Panc1 (cell line): ENCODE data around the gene IKZF4. TPM values are rescaled to one million over a fixed set of nuclear protein-coding genes. Genes with fewer than 3 reads are reported as not detected.

Source experiments
- ATAC-seq: fragments of 200-7000 bp; cut with Tn5 transposase; 2 replicates; pipeline ENCODE4 v1.9.1; 2020; ENCODE audit warnings: mild to moderate bottlenecking, moderate library complexity
- BruUV-seq: library from RNA; stranded (reverse); fragments of 400-500 nt; replicated peaks from 2 replicates; lab custom pipeline; 2021; lab: Mats Ljungman, UMichigan
- CTCF ChIA-PET: fragments of 300-600 bp; sonication (Branson Sonifier 250); formaldehyde crosslinking; loops from one replicate; lab custom pipeline; 2022; ENCODE audit warnings: antibody characterized with exemption; lab: Charles Lee
- POLR2A ChIA-PET: fragments of 300-600 bp; sonication (Branson Sonifier 250); formaldehyde crosslinking; loops from one replicate; lab custom pipeline; 2022; ENCODE audit warnings: antibody characterized with exemption; lab: Charles Lee
- DNase-seq: peaks from one replicate; pipeline ENCODE4 v3.0.0-alpha.2; 2010; ENCODE audit warnings: low read depth, low spot score
- H3K27ac ChIP-seq: 2 replicates; pipeline ENCODE4 v1.5.1; 2011; ENCODE audit warnings: mild to moderate bottlenecking, low read length, inconsistent platforms
- H3K27me3 ChIP-seq: fragments of 200-500 bp; sonication (Bioruptor generic); 2 replicates; pipeline ENCODE4 v1.6.0; 2014; ENCODE audit warnings: low read length, inconsistent platforms; ENCODE audit not compliant: control insufficient read depth, insufficient read depth
- H3K36me3 ChIP-seq: fragments of 200-500 bp; sonication (Bioruptor generic); 2 replicates; pipeline ENCODE4 v1.5.1; 2014; ENCODE audit warnings: inconsistent platforms, mild to moderate bottlenecking, low read length, moderate library complexity; ENCODE audit not compliant: control insufficient read depth, insufficient read depth
- H3K4me1 ChIP-seq: 2 replicates; pipeline ENCODE4 v1.5.1; 2011; ENCODE audit warnings: inconsistent platforms, mild to moderate bottlenecking, low read length, moderate library complexity; ENCODE audit not compliant: control insufficient read depth, insufficient read depth
- H3K4me3 ChIP-seq, 2 experiments: 2 replicates each; pipeline ENCODE4 v1.5.1; 2011 to 2012; ENCODE audit warnings: low read depth in 2 of 2, low read length in 2 of 2, mild to moderate bottlenecking in 2 of 2, inconsistent platforms in 1 of 2, moderate library complexity in 1 of 2
- H3K9me3 ChIP-seq: fragments of 200-500 bp; sonication (Bioruptor generic); 2 replicates; pipeline ENCODE4 v1.5.1; 2014; ENCODE audit warnings: low read depth, mild to moderate bottlenecking, inconsistent platforms, low read length, moderate library complexity; ENCODE audit not compliant: control insufficient read depth, insufficient read depth
- POLR2AphosphoS5 ChIP-seq: IDR thresholded peaks from 2 replicates; pipeline ENCODE4 v1.6.1; 2012; ENCODE audit warnings: mild to moderate bottlenecking, low read depth, low read length, moderate library complexity
- SIN3A ChIP-seq: IDR thresholded peaks from 2 replicates; pipeline ENCODE4 v1.6.1; 2012; ENCODE audit warnings: low read depth, mild to moderate bottlenecking, low read length, moderate library complexity, borderline replicate concordance; ENCODE audit not compliant: insufficient read depth
- TCF7L2 ChIP-seq: IDR thresholded peaks from 2 replicates; pipeline ENCODE4 v1.6.1; 2011; ENCODE audit warnings: mild to moderate bottlenecking, low read depth, low read length, inconsistent platforms
- in situ Hi-C: cut with HindIII; loops from 2 replicates; pipeline ENCODE4 v1.10.0; 2016; ENCODE audit warnings: low sequenced_read_pairs, low pct_unique_long_range_greater_than_20kb
- intact Hi-C: fragments of 100-400 bp; cut with micrococcal nuclease; formaldehyde crosslinking; loops from one replicate; pipeline ENCODE4 v1.10.0; 2022; ENCODE audit not compliant: unreplicated experiment
- total RNA-seq: library from RNA; stranded (reverse); gene quantifications from one replicate; pipeline ENCODE4 v1.2.1, GENCODE V29; 2021; ENCODE audit not compliant: unreplicated experiment
- TF ChIP-seq, protein P1 (sequence below), 2 experiments: IDR thresholded peaks; 2 replicates each; pipeline ENCODE4 v1.6.1; 2011 to 2012; ENCODE audit warnings: low read depth in 2 of 2, control low read depth in 1 of 2, low read length in 1 of 2, mild to moderate bottlenecking in 1 of 2, moderate library complexity in 1 of 2; ENCODE audit not compliant: insufficient read depth in 1 of 2
- TF ChIP-seq, protein P2 (sequence below): fragments of 450-650 bp; IDR thresholded peaks from 2 replicates; pipeline ENCODE4 v1.5.1; 2017; ENCODE audit warnings: mild to moderate bottlenecking

Gene IKZF4
- total RNA-seq, 1 experiment from 2014 or later = 6.9 TPM

DNA sequence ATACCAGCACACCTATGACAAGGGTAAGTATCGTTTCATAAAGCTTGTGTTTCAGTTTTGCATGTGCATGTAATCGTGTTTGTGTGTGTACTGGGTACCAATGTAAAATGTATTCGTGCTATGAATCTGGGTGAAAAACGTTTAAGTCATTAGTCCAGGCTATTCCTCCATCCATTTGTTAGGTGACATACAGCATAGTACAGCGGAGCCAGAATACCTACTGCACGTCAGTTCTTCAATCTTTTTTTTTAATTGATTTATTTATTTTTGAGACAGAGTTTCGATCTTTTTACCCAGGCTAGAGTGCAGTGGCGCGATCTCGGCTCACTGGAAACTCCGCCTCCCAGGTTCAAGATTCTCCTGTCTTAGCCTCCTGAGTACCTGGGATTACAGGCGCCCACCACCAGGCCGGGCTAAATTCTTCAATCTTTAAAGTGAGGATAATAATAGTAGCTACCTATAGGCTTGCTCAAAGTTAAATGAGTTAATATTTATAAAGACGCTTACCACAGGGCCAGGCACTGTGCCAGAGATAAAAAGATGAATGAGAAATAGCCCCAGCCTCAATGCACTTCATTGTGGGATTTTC, 20.2 kb downstream of the IKZF4 start:
- ATAC-seq (peak; percentile 18; the same call in 1 of the 2 replicates), DNase-seq (no peak)
- Histone ChIP-seq H3K27ac (peak overlapping the region; percentile 89), H3K4me1 (0 out of 2 replicates have a peak, but pooled peaks cover 6% of the 10 kb centered on the region), H3K36me3 (peaks cover 23% of the 10 kb centered on the region), H3K4me3 (peak overlapping the region; percentile 44 to 63), H3K27me3 (no peaks in the 10 kb centered on the region), H3K9me3 (no peaks in the 10 kb centered on the region)
- intact Hi-C loops (loop anchor here (5.0 to 10.0 kb wide), 2 partner anchors 44 to 74 kb away; partner anchors contain the start of genes RPL41, SUOX and ZC3H10), in situ Hi-C loops (no loop called here)
- TSS peak; percentile 85 for BruUV-seq
- TF ChIP-seq TCF7L2 = no peak
- TF ChIP-seq POLR2AphosphoS5 = no peak
- TF ChIP-seq, protein P1, sequence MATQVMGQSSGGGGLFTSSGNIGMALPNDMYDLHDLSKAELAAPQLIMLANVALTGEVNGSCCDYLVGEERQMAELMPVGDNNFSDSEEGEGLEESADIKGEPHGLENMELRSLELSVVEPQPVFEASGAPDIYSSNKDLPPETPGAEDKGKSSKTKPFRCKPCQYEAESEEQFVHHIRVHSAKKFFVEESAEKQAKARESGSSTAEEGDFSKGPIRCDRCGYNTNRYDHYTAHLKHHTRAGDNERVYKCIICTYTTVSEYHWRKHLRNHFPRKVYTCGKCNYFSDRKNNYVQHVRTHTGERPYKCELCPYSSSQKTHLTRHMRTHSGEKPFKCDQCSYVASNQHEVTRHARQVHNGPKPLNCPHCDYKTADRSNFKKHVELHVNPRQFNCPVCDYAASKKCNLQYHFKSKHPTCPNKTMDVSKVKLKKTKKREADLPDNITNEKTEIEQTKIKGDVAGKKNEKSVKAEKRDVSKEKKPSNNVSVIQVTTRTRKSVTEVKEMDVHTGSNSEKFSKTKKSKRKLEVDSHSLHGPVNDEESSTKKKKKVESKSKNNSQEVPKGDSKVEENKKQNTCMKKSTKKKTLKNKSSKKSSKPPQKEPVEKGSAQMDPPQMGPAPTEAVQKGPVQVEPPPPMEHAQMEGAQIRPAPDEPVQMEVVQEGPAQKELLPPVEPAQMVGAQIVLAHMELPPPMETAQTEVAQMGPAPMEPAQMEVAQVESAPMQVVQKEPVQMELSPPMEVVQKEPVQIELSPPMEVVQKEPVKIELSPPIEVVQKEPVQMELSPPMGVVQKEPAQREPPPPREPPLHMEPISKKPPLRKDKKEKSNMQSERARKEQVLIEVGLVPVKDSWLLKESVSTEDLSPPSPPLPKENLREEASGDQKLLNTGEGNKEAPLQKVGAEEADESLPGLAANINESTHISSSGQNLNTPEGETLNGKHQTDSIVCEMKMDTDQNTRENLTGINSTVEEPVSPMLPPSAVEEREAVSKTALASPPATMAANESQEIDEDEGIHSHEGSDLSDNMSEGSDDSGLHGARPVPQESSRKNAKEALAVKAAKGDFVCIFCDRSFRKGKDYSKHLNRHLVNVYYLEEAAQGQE (IDR thresholded peaks at IDR 0.05; ENCODE audit: insufficient read depth in 1 of 2, low read depth in 2 of 2, low read length in 1 of 2) = no peak
- no peak for TF ChIP-seq SIN3A
- TF ChIP-seq, protein P2, sequence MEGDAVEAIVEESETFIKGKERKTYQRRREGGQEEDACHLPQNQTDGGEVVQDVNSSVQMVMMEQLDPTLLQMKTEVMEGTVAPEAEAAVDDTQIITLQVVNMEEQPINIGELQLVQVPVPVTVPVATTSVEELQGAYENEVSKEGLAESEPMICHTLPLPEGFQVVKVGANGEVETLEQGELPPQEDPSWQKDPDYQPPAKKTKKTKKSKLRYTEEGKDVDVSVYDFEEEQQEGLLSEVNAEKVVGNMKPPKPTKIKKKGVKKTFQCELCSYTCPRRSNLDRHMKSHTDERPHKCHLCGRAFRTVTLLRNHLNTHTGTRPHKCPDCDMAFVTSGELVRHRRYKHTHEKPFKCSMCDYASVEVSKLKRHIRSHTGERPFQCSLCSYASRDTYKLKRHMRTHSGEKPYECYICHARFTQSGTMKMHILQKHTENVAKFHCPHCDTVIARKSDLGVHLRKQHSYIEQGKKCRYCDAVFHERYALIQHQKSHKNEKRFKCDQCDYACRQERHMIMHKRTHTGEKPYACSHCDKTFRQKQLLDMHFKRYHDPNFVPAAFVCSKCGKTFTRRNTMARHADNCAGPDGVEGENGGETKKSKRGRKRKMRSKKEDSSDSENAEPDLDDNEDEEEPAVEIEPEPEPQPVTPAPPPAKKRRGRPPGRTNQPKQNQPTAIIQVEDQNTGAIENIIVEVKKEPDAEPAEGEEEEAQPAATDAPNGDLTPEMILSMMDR = no peak
- ChIA-PET CTCF (interaction anchor here (0.6 to 0.8 kb wide), 4 partner anchors 44 to 844 kb away, joined by 3 to 7 read pairs (median 6); partner anchors contain the start of gene SUOX), POLR2A (interaction anchor here (0.7 to 1.0 kb wide), 2 partner anchors 160 to 221 kb away, joined by 3 to 4 read pairs; no protein-coding TSS in a partner anchor)

DNA sequence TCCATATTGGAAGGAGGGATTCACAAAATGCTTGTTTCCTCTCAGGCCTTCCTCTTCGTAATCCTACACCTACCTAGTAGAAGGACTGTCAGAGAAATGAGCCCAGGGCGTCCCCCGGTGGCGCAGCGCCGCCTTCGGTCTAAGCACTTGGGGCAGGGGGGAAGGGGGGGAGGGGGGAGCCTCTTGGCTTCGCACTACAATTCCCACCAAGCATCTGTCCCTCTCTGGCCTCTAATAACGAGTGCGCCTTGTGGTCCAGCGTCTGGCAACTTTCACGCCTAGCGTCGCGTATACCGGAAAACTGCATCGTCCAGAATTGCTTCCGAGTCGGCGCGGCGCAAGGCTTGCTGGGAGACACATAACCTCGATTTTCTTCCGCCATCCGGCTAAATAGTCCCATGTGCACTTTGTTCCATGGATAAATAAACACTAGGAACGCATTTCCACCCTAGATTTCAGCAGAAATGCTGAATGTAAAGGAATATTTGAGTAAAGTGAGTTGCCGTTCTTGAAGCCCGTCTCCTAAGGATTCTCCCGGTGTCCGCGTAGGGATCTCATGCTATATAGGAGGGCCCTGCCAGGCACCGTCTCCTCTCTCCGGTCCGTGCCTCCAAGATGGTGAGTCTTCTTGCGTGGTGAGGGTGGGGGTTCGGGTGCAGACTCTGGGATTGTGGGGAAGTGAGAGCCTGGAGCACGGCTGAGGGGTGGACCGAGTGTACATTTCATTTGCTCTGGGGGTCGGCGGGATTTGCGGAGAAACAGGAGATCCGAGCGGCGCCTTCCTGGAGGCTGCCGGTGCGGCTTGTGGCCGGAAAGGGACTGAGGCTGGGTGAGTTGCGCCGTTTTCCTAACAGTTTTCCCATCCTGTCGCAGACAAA, 20.9 kb downstream of the IKZF4 start, which contains the start of gene RPS26:
Gene RPS26, plus strand, starts transcription at position 367 of the 878 bp plus-strand sequence. Its CDS starts 249 bp downstream, at position 616.
- Histone ChIP-seq H3K4me1 (0 out of 2 replicates have a peak, but pooled peaks cover 6% of the 10 kb centered on the region), H3K4me3 (peak within 1 kb of the TSS; percentile 92 to 96), H3K9me3 (no peaks in the 10 kb centered on the region), H3K27me3 (no peaks in the 10 kb centered on the region), H3K27ac (peak within 1 kb of the TSS; percentile 100), H3K36me3 (peaks cover 23% of the 10 kb centered on the region)
- peak; percentile 99 for TF ChIP-seq POLR2AphosphoS5
- peak; percentile 50; the same call in 1 of the 2 replicates for TF ChIP-seq TCF7L2
- TF ChIP-seq, protein P2 = peak; percentile 89
- TF ChIP-seq SIN3A = peak; percentile 92; the same call in 1 of the 2 replicates
- TF ChIP-seq, protein P1 (IDR thresholded peaks at IDR 0.05; ENCODE audit: insufficient read depth in 1 of 2, low read depth in 2 of 2, low read length in 1 of 2) = peak in 1 of 2 experiments; percentile 17; a peak in 1 of 4 replicates
- in situ Hi-C loops = no loop called here
- DNase-seq = peak; percentile 99
- ChIA-PET POLR2A (interaction anchor here (0.7 to 1.0 kb wide), 2 partner anchors 160 to 222 kb away, joined by 3 to 4 read pairs; no protein-coding TSS in a partner anchor), CTCF (interaction anchor here (0.7 kb wide), 1 partner anchor 845 kb away, joined by 7 read pairs; no protein-coding TSS in a partner anchor)
- intact Hi-C loops = loop anchor here (5.0 to 10.0 kb wide), 2 partner anchors 44 to 73 kb away; partner anchors contain the start of genes RPL41, SUOX and ZC3H10
- no TSS peak for BruUV-seq
- ATAC-seq = peak; percentile 97
